Stimulated activated CD8-positive, alpha-beta memory T cell treated with anti-CD3 and anti-CD28 coated beads, Interleukin-12 subunit alpha, Interleukin-12 subunit beta, amount 100 ng/mL, for 1 hour (primary cell): ENCODE measurements around the gene ABHD14A.

Source experiments
- DNase-seq: peaks from one replicate; pipeline ENCODE4 v3.0.0-alpha.2; 2020; ENCODE audit warnings: low read depth

ABHD14A gene

GRCh38 chr3:51957520-51958205 lies 17.2 kb upstream of the ABHD14A start:
- no peak for DNase-seq

- DNase-seq = no peak
Measured at GRCh38 chr3:51958603-51959521, 16.0 kb upstream of the ABHD14A start.

- DNase-seq = no peak
Measured at GRCh38 chr3:51959651-51960050, 15.2 kb upstream of the ABHD14A start.

GRCh38 chr3:51960386-51960785 lies 14.5 kb upstream of the ABHD14A start:
- no peak for DNase-seq

- DNase-seq = no peak
Measured at GRCh38 chr3:51961011-51961410, 13.9 kb upstream of the ABHD14A start.

GRCh38 chr3:51961602-51962569 lies 13.0 kb upstream of the ABHD14A start:
- no peak for DNase-seq

GRCh38 chr3:51962854-51963530 lies 11.9 kb upstream of the ABHD14A start:
- no peak for DNase-seq

GRCh38 chr3:51963951-51964451 lies 10.9 kb upstream of the ABHD14A start:
- no peak for DNase-seq

GRCh38 chr3:51964521-51964920 lies 10.3 kb upstream of the ABHD14A start:
- no peak for DNase-seq

- DNase-seq = no peak
Measured at GRCh38 chr3:51966016-51966415, 8.8 kb upstream of the ABHD14A start.

GRCh38 chr3:51966486-51966885 lies 8.4 kb upstream of the ABHD14A start:
- DNase-seq = no peak

GRCh38 chr3:51966922-51967383 lies 7.9 kb upstream of the ABHD14A start:
- no peak for DNase-seq

- DNase-seq = no peak
Measured at GRCh38 chr3:51967384-51968169, 7.3 kb upstream of the ABHD14A start, which contains the start of gene PCBP4. PCBP4 (minus strand) TSS chr3:51967454; CDS start chr3:51961240, 6,214 bp downstream.

- DNase-seq = no peak
Measured at GRCh38 chr3:51968170-51968775, 6.6 kb upstream of the ABHD14A start.

GRCh38 chr3:51968883-51969678 lies 5.8 kb upstream of the ABHD14A start:
- DNase-seq = no peak

GRCh38 chr3:51969841-51970240 lies 5.0 kb upstream of the ABHD14A start:
- DNase-seq = no peak

GRCh38 chr3:51970606-51971300 lies 4.1 kb upstream of the ABHD14A start:
- DNase-seq = no peak

GRCh38 chr3:51971350-51971749 lies 3.5 kb upstream of the ABHD14A start:
- DNase-seq = no peak
